AG09319 (cell line): ENCODE measurements around the gene MAMDC2.

Experiments used
- DNase-seq: peaks from one replicate; pipeline ENCODE4 v3.0.0-alpha.2; 2010; ENCODE audit warnings: low read depth; ENCODE audit errors: extremely low read depth
- TF ChIP-seq, protein P1 (sequence below): IDR thresholded peaks from 2 replicates; pipeline ENCODE4 v1.5.1; 2011; ENCODE audit warnings: low read depth, mild to moderate bottlenecking, inconsistent platforms, low read length, moderate library complexity

MAMDC2 gene

DNA sequence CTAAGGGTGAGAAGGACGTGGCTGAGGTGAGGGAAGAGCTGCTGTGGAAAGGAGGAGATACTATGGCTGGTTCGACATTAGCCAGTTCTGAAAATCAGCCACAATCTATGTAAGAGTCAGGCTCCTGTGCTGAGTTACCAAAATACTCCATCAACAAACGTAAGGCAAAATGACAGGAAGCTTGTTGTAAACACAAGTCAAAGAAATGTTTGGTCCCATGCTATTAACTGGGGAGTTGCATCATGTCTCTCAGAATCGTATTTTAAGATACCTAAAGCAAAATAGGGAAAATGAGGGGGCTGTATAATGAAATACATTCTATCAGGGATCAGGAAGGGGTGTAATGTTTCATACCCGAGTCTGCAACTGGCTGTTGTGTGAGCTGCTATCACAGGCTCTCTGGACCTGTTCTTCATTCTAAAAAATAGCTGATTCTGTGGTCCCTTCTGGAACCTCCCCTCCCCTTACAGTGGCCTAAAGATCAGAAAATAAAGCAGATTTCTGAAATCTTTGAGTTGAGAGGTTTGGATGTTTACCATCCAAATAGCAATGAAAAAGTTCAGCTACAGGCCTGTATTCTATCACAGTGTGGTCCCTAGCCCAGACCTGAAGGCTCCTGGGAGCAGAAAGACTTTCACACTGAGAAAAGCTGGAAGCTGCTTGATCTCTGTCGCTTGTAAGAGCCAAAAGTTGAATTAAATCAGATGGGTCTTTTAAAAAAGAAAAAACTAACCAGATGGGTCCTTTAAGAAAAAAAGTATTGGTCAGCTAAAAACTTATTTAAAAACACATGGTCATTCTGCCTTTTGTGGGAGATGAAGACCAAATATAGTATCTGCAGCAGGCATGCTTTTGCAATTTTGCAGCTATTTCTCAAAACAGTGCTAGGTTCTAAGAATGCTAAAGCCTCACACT, 117.3 kb downstream of the MAMDC2 start:
- DNase-seq: no peak
- TF ChIP-seq, protein P1, sequence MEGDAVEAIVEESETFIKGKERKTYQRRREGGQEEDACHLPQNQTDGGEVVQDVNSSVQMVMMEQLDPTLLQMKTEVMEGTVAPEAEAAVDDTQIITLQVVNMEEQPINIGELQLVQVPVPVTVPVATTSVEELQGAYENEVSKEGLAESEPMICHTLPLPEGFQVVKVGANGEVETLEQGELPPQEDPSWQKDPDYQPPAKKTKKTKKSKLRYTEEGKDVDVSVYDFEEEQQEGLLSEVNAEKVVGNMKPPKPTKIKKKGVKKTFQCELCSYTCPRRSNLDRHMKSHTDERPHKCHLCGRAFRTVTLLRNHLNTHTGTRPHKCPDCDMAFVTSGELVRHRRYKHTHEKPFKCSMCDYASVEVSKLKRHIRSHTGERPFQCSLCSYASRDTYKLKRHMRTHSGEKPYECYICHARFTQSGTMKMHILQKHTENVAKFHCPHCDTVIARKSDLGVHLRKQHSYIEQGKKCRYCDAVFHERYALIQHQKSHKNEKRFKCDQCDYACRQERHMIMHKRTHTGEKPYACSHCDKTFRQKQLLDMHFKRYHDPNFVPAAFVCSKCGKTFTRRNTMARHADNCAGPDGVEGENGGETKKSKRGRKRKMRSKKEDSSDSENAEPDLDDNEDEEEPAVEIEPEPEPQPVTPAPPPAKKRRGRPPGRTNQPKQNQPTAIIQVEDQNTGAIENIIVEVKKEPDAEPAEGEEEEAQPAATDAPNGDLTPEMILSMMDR: no peak

DNA sequence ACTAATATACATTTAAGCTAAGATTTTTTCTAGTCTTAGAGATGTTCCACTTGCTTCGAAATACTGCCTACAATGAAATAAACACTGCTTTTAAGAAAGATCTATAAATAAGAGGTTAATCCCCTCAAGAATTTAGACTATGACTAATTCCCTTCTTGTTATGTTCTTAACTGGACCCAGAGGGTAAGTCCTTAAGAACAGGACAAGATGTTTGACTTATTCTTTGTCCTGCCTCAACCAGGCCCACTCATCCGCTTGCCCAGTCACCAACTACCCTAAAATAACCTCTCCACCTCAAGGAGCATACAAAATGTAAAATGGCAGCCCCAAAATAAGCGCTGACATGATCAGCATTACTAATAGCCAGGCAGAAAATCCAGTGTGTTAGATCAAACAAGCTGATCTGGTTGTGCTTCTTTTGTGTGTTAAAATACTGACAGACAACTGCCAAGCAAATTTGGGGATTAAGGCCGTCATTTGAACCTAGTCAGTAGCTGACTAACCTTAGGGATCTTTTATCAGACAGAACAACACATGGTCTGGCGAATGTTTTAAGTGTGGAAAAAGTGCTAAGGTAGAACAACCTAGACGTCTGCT, 121.5 kb downstream of the MAMDC2 start:
- no peak for DNase-seq
- TF ChIP-seq, protein P1: no peak

DNA sequence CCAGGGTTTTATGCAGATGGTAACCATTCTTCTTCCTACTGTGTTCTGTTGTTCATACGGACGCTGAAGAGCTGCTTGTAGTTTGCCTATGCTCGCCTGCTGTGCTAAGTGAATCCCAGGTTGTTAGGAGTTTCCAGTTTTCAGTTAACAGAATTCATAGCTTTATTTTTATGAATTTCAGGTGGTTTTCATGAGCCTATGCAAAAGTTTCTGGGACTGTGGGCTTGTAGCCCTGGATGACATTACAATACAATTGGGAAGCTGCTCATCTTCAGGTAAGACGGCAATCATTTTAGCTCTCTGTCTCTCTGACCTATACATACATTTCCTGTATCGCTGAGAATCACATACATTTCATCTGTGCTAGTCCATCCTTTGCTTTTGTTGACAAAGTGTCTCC, 124.9 kb downstream of the MAMDC2 start:
- TF ChIP-seq, protein P1: no peak
- no peak for DNase-seq

DNA sequence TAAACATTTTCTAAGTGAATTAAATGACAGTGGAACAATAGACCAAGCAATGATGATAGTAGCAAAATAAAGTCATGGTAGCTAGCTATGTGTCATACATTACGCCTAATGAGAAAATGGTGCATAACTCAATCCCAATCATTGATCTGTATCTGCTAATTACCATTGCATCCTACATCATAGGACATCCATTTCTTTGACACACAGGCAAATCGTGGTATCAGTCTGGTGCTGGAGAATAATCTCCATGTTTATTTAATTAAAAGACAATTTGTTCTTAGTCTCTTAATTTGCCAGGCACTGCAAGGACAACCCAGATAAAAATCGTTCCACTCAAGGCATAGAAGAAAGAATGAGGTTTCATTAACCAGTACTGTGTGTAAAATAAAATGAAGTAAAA, 125.6 kb downstream of the MAMDC2 start:
- TF ChIP-seq, protein P1: no peak
- no peak for DNase-seq

DNA sequence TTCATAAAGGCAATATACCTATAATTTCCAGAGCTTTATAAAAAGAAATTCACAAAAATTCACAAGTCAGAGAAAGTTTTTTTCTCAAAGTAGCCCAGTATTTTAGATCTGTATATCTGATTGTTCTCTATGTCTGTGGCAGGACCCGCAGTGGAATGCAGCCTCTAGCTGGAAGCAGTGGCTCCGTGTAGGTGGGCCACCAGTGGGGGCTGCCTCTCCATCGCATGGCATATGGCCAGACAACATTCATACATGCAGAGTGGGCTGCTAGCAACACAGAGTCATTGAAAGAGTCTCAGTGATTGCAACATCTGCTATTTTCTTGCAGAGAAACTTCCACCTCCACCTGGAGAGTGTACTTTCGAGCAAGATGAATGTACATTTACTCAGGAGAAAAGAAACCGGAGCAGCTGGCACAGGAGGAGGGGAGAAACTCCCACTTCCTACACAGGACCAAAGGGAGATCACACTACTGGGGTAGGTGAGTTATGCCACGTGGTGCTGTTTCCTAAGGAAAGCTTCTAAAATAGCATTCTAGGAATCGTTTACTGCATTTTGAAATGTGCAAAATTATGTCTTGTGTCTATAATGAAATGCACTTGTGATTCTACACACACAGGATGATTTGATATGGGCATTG, 126.6 kb downstream of the MAMDC2 start:
- DNase-seq: no peak
- TF ChIP-seq, protein P1: no peak

DNA sequence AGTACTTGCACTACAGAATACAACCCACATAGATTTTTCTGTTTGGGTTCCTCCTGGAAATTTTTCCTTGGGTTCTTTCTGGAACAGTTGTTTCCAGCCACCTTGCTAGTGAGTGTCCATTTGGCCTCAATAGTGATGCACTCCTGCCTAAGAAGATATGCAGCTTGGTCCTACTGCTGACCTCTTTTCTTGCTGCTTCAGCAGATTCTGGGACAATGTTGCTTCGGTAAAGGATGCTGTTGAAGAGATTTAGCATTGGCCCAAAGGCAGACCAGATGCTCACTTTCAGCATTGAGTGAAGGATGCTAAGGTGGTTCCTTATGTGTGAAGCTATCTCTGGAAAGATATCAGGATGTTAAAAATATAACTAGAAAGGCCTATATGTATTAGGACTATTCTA, 128.9 kb downstream of the MAMDC2 start:
- no peak for DNase-seq
- TF ChIP-seq, protein P1: no peak

DNA sequence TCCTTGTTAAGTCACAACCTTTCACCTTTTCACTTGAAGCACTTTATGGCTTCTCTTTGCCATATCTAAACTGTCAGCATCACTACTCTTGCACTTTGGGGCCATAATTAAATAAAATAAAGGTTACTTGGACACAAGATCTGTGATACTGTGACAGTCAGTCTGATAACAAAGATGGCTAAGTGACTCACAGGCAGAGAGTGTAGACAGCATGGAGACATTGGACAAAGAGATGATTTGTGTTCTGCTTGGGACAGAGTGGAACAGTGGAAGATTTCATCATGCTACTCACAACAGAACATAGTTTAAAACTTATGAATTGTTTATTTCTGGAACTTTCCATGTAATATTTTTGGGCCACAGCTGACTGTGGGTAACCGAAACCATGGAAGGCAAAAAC, 133.5 kb downstream of the MAMDC2 start:
- TF ChIP-seq, protein P1: no peak
- no peak for DNase-seq
